ENCODE measurements around the gene ANKRD13D.

DNA sequence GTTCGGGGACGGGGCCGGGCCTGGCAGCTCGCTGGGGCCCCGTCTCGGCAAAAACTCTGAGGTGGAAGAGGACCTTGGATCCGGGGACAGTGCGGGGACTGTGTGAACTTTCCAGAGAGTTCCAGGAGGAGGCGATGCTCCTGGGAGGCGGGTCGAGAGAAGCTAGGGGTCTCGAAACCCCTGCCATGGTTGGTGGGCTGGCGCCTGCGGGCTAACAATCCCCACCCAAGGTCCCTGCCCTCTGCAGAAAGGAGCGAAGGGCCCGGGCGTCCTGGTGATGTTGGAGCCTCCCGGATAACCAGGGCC lies 27.5 kb upstream of the ANKRD13D start:
- TF ChIP-seq, protein P1, sequence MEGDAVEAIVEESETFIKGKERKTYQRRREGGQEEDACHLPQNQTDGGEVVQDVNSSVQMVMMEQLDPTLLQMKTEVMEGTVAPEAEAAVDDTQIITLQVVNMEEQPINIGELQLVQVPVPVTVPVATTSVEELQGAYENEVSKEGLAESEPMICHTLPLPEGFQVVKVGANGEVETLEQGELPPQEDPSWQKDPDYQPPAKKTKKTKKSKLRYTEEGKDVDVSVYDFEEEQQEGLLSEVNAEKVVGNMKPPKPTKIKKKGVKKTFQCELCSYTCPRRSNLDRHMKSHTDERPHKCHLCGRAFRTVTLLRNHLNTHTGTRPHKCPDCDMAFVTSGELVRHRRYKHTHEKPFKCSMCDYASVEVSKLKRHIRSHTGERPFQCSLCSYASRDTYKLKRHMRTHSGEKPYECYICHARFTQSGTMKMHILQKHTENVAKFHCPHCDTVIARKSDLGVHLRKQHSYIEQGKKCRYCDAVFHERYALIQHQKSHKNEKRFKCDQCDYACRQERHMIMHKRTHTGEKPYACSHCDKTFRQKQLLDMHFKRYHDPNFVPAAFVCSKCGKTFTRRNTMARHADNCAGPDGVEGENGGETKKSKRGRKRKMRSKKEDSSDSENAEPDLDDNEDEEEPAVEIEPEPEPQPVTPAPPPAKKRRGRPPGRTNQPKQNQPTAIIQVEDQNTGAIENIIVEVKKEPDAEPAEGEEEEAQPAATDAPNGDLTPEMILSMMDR (IDR thresholded peaks at IDR 0.05 in 8 of 11, conservative IDR thresholded peaks at IDR 0.05 in 3 of 11) = no peak
- TF ChIP-seq POLR2A (IDR thresholded peaks at IDR 0.05) (no peak), POLR2AphosphoS5 (IDR thresholded peaks at IDR 0.05) (no peak)
